KOPT-K1 (cell line): ENCODE measurements around the gene SLC35F2.
"Not testable (repeated sequence)": the region's sequence is repeated elsewhere in the genome, so short reads cannot be mapped to it uniquely, and the experiment has no call there.

Experiments
- H3K27ac ChIP-seq: fragments of 200-600 bp; sonication (generic); 2 replicates; pipeline ENCODE4 v1.5.1; 2016; ENCODE audit warnings: antibody characterized with exemption, mild to moderate bottlenecking, low read depth, low read length; ENCODE audit not compliant: poor library complexity, severe bottlenecking
- H3K36me3 ChIP-seq: fragments of 200-600 bp; sonication (generic); 2 replicates; pipeline ENCODE4 v1.5.1; 2017; ENCODE audit warnings: antibody characterized with exemption, mild to moderate bottlenecking, low read length, moderate library complexity; ENCODE audit not compliant: insufficient read depth
- H3K9me3 ChIP-seq: fragments of 200-600 bp; sonication (generic); 2 replicates; pipeline ENCODE4 v1.5.1; 2017; ENCODE audit warnings: antibody characterized with exemption, low read length, mild to moderate bottlenecking; ENCODE audit not compliant: insufficient read depth, poor library complexity, severe bottlenecking

SLC35F2 gene

DNA sequence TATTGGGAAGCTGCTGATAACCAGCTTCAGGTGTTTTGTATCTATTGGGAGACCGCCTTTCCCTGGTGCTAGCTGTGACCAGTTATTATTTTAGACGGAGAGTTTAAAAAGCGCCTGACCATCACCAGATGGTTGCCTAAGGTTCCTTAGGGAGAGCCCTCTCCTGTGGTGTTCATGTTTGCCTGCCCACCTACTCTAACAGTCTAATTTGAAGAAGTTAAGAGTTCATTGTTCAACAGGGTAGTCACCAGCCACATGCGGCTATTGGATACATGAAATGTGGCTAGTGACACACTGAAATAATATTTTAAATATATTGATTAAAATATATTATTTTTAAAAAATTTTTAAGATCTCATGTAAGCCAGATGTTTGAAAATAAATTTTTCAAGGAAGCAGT lies 75.5 kb downstream of the SLC35F2 start:
- Histone ChIP-seq H3K9me3 (no peaks in the 10 kb centered on the region), H3K36me3 (no peaks in the 10 kb centered on the region), H3K27ac (no peak overlapping the region)

DNA sequence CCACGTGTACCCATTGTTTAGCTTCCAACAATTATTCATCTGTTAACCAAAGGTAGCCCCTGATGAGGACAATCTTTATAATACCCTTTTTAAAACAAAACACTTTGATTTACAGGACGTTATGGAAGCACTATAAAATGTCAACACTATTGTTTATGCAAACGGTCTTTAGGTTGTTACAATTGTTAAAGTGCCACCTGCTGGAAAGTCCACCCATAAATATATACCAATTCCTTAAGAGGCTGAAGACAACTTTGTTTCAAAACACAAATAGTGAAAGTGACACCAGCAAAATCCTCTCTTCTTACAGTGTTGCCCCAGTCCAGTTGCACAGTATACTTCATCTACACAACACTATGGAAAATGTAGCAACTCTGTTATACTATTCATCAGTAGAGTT lies 77.8 kb downstream of the SLC35F2 start:
- Histone ChIP-seq H3K27ac (no peak overlapping the region), H3K9me3 (no peaks in the 10 kb centered on the region), H3K36me3 (no peaks in the 10 kb centered on the region)

DNA sequence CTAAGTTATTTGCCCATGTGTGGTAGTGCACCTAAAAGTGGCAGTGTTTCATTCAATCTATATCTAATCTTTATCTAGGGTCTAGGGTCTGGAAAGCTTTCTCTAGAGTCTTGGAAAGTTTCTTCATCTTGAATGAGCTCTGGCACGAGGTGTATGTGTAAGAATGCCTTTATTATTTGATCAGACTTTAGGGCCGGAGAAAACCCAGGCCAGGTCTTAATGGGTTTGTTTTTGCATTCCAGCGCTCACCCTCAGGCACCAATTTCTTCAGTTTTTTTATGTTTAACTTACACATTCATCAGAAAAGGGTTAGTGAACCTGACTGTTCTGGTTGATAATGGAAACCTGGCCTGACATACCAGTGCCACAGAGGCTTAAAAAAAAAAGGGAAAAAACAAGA lies 78.5 kb downstream of the SLC35F2 start:
- Histone ChIP-seq H3K27ac (no peak overlapping the region), H3K9me3 (no peaks in the 10 kb centered on the region), H3K36me3 (no peaks in the 10 kb centered on the region)

DNA sequence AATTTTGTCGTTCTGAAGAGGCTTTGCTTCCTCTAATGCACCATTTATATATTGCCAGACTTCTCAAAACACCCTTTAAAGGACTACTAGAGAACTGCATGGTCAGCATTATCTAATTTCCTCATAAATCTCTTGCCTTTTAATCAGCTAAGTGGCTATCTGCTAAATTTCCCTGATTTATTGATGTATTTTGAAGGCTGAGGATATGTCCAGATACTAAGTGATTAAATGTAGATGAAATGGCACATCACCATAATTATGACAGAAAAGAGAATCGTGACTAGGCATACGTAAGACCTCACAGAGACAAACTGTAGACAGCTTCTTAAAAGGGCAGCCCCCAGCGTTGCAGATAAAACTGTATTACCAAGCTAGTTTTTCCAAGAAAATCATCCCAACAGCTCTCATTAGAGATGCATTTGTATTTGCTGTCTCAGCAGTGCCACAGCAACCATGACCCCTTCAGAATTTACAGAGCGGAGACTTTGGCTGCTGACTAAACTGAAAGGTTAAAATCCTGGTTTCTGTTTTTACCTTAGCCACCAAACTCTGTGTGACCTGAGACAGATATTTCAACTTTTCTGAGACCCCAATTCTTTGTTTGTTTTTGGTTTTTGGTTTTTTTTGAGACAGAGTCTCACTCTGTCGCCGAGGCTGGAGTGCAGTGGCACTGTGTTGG lies 79.6 kb downstream of the SLC35F2 start:
- H3K9me3 ChIP-seq: no peaks in the 10 kb centered on the region
- no peaks in the 10 kb centered on the region for H3K36me3 ChIP-seq
- H3K27ac ChIP-seq: no peak overlapping the region

DNA sequence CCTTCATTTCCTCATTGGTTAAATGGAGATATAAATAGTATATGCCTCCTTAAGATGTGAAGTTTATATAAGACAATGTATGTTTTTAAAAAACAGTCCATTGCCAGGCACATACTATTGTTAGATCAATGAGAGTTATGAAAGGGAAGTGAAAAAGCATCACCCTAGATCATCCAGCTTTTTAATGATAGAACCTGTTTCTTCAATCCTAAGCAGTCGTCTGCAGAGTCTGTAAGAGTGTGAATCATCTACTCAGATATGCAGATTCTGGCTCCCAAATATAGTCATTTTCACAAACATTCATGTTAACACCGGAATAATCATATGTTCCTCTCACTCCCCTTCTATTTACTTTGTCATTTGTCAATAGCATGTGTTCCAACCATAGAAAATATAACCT lies 81.5 kb downstream of the SLC35F2 start:
- no peak overlapping the region for H3K27ac ChIP-seq
- no peaks in the 10 kb centered on the region for H3K36me3 ChIP-seq
- no peaks in the 10 kb centered on the region for H3K9me3 ChIP-seq

DNA sequence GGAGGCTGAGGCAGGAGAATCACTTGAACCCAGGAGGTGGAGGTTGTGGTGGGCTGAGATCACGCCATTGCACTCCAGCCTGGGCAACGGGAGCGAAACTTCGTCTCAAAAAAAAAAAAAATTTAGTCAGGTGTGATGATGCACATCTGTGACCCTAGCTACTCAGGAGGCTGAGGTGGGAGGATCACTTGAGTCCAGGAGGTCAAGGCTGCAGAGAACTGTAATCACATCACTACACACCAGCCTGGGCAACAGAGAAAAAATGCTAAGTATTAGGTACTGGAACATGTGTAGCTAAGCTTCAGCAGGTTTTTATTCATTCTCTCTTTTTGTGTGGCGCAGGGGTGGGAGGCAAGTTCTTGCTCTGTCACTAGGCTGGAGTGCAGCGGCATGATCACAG lies 82.5 kb downstream of the SLC35F2 start:
- Histone ChIP-seq H3K27ac (no peak overlapping the region), H3K9me3 (no peaks in the 10 kb centered on the region), H3K36me3 (no peaks in the 10 kb centered on the region)

DNA sequence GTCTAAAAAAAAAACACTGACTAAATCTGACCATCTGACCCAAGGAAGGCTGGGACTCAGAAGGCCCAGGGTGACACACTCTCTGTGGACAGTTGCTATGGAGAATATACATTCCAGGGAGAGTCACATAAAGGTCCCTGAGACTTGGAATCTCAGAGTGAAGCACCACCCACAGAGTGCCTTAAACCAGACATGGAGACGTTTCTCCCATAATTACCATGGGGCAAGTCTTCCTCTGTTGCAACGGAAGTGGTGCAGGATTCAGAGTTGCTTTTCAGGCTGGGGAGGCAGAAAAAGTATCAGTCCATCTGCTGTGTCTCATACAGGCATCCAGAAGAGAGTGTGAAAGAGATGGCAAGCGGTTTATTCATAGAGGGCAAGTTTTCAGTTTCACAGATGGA lies 88.0 kb downstream of the SLC35F2 start:
- H3K9me3 ChIP-seq: no peaks in the 10 kb centered on the region
- H3K36me3 ChIP-seq: no peaks in the 10 kb centered on the region
- no peak overlapping the region for H3K27ac ChIP-seq

DNA sequence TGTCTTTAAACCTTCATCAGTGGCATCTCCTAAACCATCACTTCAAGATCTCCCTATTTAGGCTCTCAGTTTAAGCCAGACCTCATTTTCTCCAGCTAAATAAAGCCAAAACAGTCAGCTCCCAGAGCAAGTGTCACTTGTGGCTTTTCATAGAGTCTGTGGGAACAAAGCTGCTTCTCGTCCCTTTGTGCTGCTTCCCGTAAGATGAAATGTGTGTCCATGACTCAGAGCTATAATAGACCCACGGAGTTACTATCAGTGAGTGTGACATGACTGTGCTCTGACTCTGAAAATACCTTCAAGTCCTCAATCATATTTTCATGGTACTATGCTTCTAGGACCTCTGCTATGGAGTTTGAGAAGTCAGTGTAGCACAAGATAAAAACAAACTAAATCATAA lies 89.4 kb downstream of the SLC35F2 start:
- no peaks in the 10 kb centered on the region for H3K36me3 ChIP-seq
- H3K27ac ChIP-seq: no peak overlapping the region
- no peaks in the 10 kb centered on the region for H3K9me3 ChIP-seq

DNA sequence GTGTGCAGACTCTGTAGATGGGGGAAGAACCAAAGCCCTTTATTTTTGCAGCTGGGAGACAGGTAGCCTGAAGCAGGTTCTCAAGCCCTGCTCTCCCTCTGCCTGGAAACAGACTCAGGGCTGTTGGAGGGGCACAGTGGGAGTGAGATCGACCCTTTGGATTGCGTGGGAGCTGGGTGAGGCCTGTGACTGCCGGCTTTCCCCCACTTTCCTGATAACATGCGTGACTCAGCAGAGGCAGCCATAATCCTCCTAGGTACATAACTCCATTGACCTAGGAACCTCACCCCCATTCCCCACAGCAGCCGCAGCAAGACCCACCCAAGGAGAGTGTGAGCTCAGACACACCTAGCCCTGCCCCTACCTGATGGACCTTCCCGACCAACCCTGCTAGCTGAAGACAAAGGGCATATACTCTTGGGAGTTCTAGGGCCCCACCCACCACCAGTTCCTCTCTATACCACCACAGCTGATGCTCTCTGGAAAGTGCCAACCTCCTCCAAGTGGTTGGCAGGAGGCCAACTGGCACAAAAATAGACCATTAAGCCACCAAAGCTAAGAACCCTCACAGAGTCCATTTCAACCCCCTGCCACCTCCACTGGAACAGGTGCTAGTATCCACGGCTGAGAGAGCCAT lies 99.8 kb downstream of the SLC35F2 start:
- H3K27ac ChIP-seq, H3K9me3 ChIP-seq, H3K36me3 ChIP-seq: not testable (repeated sequence)

DNA sequence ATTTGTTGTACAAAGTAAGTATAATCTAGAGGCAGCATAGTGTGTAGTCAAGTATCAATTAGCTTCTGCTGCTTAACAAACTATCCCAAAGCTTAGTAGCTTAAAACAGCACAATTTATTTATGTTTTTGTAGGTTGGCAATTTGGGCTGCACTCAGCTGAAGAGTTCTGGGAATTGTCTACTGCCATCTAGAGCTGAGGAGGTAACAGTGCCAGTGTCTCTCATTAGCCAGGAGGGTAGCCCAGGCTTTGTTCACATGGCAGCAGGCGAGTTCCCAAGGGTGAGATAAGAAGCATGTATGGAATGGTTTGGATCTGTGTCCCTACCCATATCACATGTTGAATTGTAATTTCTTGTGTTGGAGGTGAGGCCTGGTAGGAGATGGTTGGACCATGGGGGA lies 100.9 kb downstream of the SLC35F2 start:
- Histone ChIP-seq H3K36me3 (no peaks in the 10 kb centered on the region), H3K27ac (no peak overlapping the region), H3K9me3 (peaks cover 7% of the 10 kb centered on the region)

DNA sequence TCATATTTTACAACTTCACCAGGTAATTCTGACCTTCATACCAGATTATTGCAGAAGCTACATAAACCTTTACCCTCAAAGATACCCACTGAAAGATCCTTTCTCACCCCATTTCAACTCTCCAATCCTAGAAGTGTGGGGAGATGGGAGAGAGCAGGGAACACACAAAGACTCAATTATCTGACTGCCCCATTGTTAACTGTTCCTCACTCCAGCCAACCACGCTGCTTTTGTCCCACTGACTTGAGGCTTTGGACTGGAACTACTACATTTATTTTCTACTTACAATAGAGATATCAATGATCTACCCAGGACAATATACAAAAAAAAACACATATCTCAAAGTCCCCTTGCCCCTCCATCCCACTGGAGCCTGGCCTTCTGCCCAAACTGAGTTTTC lies 102.0 kb downstream of the SLC35F2 start:
- no peak overlapping the region for H3K27ac ChIP-seq
- H3K36me3 ChIP-seq: no peaks in the 10 kb centered on the region
- H3K9me3 ChIP-seq: peaks cover 7% of the 10 kb centered on the region

DNA sequence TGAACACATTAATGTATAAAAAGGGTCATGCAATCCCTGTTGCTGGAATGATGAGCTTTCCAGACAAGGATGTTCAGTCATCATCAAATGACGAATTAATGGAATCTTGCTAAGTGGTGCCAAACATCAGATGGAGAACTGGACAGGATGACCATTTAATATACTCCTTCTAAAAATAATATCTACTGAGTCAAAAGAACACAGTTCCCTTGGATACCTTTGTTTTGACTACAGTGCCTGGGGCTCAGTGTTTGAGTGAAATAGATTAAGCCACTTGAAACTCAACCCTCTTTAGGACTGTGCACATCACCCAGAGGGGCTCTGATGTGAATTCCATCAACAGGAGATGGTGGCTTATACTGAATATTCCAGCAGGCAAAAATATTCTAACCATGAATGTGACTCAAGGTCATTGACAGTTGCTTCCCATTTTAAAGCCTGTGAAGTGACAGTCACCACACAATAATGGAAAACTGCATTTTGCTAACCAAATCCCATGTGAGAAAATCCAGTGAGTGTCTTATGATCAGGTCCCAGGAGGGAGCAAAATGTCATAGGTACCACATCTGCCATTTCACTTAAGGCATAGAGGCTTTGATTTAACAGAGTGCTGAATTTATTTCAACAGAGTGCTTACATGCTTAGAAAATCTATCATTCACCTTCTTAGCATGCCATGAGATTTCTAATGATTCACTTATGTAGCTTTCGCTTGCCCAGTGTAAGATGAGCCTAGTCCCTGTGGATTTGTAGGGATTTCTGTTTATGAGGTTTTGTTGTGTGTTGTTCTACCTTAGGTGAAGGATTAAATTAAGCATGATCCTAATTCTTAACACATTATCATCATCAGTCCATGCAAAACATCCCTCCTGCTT lies 105.4 kb downstream of the SLC35F2 start:
- no peaks in the 10 kb centered on the region for H3K9me3 ChIP-seq
- no peak overlapping the region for H3K27ac ChIP-seq
- H3K36me3 ChIP-seq: no peaks in the 10 kb centered on the region

DNA sequence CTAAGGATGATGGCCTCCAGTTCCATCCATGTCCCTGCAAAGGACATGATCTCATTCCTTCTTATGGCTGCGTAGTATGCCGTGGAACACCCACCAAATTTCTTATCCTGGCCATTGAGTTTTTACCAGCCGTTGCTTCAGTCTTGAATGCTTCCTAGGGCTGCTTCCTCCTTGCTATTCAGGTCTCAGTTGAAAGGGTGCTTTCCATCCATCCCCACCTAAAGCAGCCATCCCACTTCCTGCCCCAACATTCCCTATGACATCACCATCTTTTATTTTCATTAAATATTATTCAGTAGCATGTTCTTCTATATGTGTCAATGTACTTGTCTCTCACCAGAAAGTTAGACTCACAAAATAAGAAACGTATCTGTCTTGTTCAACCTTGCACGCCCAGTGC lies 106.1 kb downstream of the SLC35F2 start:
- Histone ChIP-seq H3K27ac (no peak overlapping the region), H3K36me3 (no peaks in the 10 kb centered on the region), H3K9me3 (no peaks in the 10 kb centered on the region)

DNA sequence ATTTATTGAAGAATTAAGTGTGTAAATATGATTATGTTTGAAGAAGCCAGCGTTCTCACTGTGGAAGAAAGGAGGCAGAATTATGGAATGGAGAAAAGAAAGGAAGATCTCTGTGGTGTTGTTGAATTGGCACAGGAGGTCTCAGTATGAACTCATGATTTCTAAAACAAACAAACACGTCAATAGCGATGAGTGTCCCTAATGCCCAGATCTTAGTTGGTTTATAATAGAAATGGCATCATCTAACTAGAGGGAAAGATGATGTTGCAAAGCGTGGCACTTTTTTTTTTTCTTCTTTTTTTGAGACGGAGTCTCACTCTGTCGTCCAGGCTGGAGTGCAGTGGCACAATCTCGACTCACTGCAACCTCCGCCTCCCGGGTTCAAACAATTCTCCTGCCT lies 107.5 kb downstream of the SLC35F2 start:
- Histone ChIP-seq H3K36me3 (no peaks in the 10 kb centered on the region), H3K27ac (no peak overlapping the region), H3K9me3 (no peaks in the 10 kb centered on the region)

DNA sequence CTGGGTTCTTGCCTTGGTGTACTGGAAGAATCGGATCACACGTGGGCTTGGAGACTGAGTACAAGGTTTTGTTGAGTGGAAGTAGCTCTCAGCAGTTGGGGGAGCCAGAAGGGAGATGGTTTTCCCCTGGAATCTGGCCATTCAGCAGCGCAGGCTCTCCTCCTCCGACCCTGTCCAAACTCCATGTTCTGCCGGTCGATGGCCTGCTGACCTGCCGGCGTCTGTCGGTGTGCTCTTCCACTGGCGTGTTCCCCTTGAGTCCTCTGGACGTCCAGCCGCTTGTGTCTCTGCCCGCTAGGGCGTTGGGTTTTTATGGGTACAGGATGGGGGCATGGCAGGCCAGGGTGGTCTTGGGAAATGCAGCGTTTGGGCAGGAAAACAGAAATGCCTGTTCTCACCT lies 108.3 kb downstream of the SLC35F2 start:
- no peaks in the 10 kb centered on the region for H3K9me3 ChIP-seq
- no peak overlapping the region for H3K27ac ChIP-seq
- no peaks in the 10 kb centered on the region for H3K36me3 ChIP-seq
